Right lobe of liver (tissue), 6 donors: ENCODE measurements around the gene ATG14. TPM values are rescaled to one million over a fixed set of nuclear protein-coding genes. Genes with fewer than 3 reads are reported as not detected.
A peak's percentile ranks its signal among the peaks of the same experiment; 100 is the strongest.
"Not testable (repeated sequence)": the region's sequence is repeated elsewhere in the genome, so short reads cannot be mapped to it uniquely, and the experiment has no call there.

Experiments
- ATAC-seq, 4 donors: fragments of 200-7000 bp; cut with Tn5 transposase; one replicate each; pipeline ENCODE4 v1.9.1; 2020; ENCODE audit warnings: mild to moderate bottlenecking in 4 of 4, moderate library complexity in 4 of 4
- DNase-seq, 3 donors: peaks; one replicate each; pipeline ENCODE4 v3.0.0-alpha.2; 2020
- H3K27ac ChIP-seq, 3 donors: fragments of 200-600 bp; one replicate each; pipeline ENCODE4 v1.8.0; 2022
- H3K27me3 ChIP-seq, 2 donors: fragments of 200-600 bp; one replicate each; pipeline ENCODE4 v1.8.0; 2022
- H3K36me3 ChIP-seq, 4 donors: fragments of 200-600 bp; sonication (generic) in 1 of 4; one replicate each; pipeline versions ENCODE4 v1.5.1 to v1.8.0; 2017 to 2022; ENCODE audit warnings: control low read depth in 1 of 4
- H3K4me1 ChIP-seq, 4 donors: fragments of 200-600 bp; sonication (generic) in 1 of 4; one replicate each; pipeline versions ENCODE4 v1.5.1 to v1.8.0; 2017 to 2022; ENCODE audit warnings: control low read depth in 1 of 4
- H3K4me3 ChIP-seq, 3 donors: fragments of 200-600 bp; one replicate each; pipeline ENCODE4 v1.8.0; 2022
- H3K9me3 ChIP-seq, 4 donors: fragments of 200-600 bp; sonication (generic) in 1 of 4; one replicate each; pipeline versions ENCODE4 v1.5.1 to v1.8.0; 2017 to 2022; ENCODE audit warnings: control low read depth in 1 of 4
- POLR2A ChIP-seq: fragments of 450-650 bp; IDR thresholded peaks from one replicate; pipeline ENCODE4 v1.6.1; 2017; ENCODE audit warnings: antibody characterized with exemption, mild to moderate bottlenecking
- WGBS: methylation state at CpG from one replicate; pipeline ENCODE4 v1.1.6; 2018; ENCODE audit warnings: low coverage, low lambda C conversion rate; ENCODE audit not compliant: insufficient coverage; ENCODE audit errors: missing lambda C conversion rate; 5-methylcytosine and 5-hydroxymethylcytosine counted together
- intact Hi-C, 2 donors: fragments of 100-400 bp; cut with DNase I; formaldehyde crosslinking; loops; one replicate each; pipeline versions ENCODE4 v1.11.2 to v1.14.1; 2022
- total RNA-seq, 6 experiments: library from RNA; depleted of rRNA in 2 of 6; stranded (reverse); fragments of >200 nt in 2 of 6; fragmentation: NEBNext Ultra II Directional in 3 of 6; extraction: Animal tissue kit (Norgen Biotek cat#: 25700) in 3 of 6; gene quantifications; one replicate each; pipeline versions ENCODE4 v1.1.0 to v1.2.4, GENCODE V29; 2016 to 2023
- TF ChIP-seq, protein P1 (sequence below), 4 donors: fragments of 200-600 bp in 3 of 4; fragments of 450-650 bp in 1 of 4; IDR thresholded peaks; one replicate each; pipeline versions ENCODE4 v1.5.1 to v1.8.0; 2016 to 2022; ENCODE audit warnings: antibody characterized with exemption in 4 of 4, mild to moderate bottlenecking in 2 of 4
- donor health status: DM: no; HTN: yes; CAD: no.
- donor health status: DM: no; HTN: no; CAD: no.
- donor health status: DM: no; HTN: no; CAD: no.
- donor health status: DM: no; HTN: yes; CAD: no.
- donor health status: DM: no; HTN: yes; CAD: no.

ATG14 gene
- total RNA-seq, 6 experiments from 2014 or later, result 4.0 to 4.7 (median 4.2) TPM

DNA sequence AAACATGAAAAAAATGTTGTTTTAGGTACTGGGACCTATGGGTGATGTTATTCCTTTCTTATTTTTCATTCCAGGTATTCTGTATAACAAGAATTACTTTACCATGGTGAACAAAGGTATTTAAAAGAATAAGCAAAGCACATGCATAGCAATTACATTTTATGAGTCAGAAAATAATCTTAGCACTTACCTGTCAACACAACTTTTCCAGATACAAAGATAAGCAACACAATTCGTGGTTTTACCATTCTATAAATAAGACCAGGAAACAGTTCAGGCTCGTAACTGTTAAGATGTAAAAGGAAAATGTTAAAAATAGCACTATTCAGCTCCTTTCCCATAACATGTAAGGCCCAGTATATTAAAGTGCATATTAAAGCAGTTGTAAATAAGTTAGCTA lies 12.3 kb upstream of the ATG14 start:
- H3K4me3 ChIP-seq, result no peak overlapping the region
- H3K27ac ChIP-seq, result no peak overlapping the region
- H3K36me3 ChIP-seq, result no peaks in the 10 kb centered on the region
- 22% methylated on average over 2 of the region's 2 CpGs for WGBS
- intact Hi-C loops, result no loop called here
- no peaks in the 10 kb centered on the region for H3K4me1 ChIP-seq
- ATAC-seq (no peak), DNase-seq (no peak)
- H3K27me3 ChIP-seq, result no peaks in the 10 kb centered on the region
- TF ChIP-seq, protein P1, sequence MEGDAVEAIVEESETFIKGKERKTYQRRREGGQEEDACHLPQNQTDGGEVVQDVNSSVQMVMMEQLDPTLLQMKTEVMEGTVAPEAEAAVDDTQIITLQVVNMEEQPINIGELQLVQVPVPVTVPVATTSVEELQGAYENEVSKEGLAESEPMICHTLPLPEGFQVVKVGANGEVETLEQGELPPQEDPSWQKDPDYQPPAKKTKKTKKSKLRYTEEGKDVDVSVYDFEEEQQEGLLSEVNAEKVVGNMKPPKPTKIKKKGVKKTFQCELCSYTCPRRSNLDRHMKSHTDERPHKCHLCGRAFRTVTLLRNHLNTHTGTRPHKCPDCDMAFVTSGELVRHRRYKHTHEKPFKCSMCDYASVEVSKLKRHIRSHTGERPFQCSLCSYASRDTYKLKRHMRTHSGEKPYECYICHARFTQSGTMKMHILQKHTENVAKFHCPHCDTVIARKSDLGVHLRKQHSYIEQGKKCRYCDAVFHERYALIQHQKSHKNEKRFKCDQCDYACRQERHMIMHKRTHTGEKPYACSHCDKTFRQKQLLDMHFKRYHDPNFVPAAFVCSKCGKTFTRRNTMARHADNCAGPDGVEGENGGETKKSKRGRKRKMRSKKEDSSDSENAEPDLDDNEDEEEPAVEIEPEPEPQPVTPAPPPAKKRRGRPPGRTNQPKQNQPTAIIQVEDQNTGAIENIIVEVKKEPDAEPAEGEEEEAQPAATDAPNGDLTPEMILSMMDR (IDR thresholded peaks at IDR 0.05), result no peak
- TF ChIP-seq POLR2A, result no peak
- no peaks in the 10 kb centered on the region for H3K9me3 ChIP-seq

DNA sequence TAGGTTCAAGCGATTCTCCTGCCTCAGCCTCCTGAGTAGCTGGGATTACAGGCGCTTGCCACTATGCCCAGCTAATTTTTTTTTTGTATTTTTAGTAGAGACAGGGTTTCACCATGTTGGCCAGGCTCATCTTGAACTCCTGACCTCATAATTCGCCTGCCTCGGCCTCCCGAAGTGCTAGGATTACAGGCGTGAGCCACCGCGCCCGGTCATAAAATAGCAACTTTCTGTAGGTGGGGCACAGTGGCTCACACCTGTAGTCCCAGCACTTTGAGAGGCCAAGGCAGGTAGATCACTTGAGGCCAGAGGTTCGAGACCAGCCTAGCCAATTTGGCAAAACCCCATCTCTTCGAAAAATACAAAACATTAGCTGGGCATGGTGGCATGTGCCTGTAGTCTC lies 10.7 kb upstream of the ATG14 start:
- 90% methylated on average over 10 of the region's 11 CpGs for WGBS
- intact Hi-C loops, DNase-seq: not testable (repeated sequence)

DNA sequence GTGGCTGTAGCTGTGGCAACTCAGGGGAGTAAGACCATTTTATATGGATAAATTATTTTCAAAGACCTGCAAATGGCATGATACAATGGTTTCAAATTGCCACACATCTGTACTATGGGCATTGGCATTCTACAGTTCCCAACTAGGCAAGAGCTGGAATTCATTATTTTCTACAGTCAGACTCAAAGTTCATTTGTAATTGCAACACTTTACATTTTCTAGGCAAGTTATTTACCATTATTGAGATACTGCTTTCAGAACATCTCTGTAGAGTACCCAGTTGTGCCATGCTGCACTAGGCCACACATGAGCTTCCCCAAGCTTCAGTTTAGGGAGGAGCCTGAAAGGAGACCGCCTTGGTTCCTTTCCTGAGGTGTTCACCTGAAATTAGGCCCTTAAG lies 8.0 kb upstream of the ATG14 start:
- intact Hi-C loops, result no loop called here
- ATAC-seq (no peak), DNase-seq (no peak)
- TF ChIP-seq, protein P1 (IDR thresholded peaks at IDR 0.05), result no peak
- TF ChIP-seq POLR2A, result no peak
- no peaks in the 10 kb centered on the region for H3K4me1 ChIP-seq
- H3K4me3 ChIP-seq, result no peak overlapping the region
- no peaks in the 10 kb centered on the region for H3K9me3 ChIP-seq
- no peak overlapping the region for H3K27ac ChIP-seq
- H3K36me3 ChIP-seq, result no peaks in the 10 kb centered on the region
- no peaks in the 10 kb centered on the region for H3K27me3 ChIP-seq
- WGBS, result 100% methylated on average over 1 of the region's 1 CpG

More for the DNA sequence above, 10.7 kb upstream of the ATG14 start:
- not testable (repeated sequence) for H3K27me3 ChIP-seq, H3K9me3 ChIP-seq, H3K36me3 ChIP-seq, H3K4me3 ChIP-seq, H3K4me1 ChIP-seq, ATAC-seq, H3K27ac ChIP-seq

DNA sequence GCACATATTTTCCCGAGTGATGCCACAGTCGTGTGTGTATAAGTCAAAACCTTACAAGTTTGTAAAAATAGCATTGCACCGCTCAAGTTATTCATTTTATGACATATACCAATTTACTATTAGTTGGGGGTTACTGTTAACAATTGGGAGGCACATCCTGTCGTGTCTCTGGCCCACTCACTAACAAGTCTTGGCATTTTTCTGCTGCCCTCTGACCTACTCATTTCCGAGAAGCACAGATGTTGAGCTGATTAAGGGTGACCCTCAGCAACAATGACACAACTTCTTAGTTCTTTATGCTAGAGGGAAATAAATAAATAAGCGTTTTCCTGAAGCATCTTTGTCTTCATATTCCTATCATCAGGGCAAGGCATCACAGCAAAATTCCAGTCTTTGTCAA lies 6.8 kb upstream of the ATG14 start:
- no peak overlapping the region for H3K4me3 ChIP-seq
- H3K27me3 ChIP-seq, result no peaks in the 10 kb centered on the region
- 46% methylated on average over 6 of the region's 6 CpGs for WGBS
- intact Hi-C loops, result no loop called here
- H3K27ac ChIP-seq, result no peak overlapping the region
- H3K36me3 ChIP-seq, result no peaks in the 10 kb centered on the region
- no peaks in the 10 kb centered on the region for H3K9me3 ChIP-seq
- DNase-seq (no peak), ATAC-seq (peak in 1 of 4 donors; percentile 35)
- no peak for TF ChIP-seq POLR2A
- TF ChIP-seq, protein P1 (IDR thresholded peaks at IDR 0.05), result no peak
- H3K4me1 ChIP-seq, result no peaks in the 10 kb centered on the region

DNA sequence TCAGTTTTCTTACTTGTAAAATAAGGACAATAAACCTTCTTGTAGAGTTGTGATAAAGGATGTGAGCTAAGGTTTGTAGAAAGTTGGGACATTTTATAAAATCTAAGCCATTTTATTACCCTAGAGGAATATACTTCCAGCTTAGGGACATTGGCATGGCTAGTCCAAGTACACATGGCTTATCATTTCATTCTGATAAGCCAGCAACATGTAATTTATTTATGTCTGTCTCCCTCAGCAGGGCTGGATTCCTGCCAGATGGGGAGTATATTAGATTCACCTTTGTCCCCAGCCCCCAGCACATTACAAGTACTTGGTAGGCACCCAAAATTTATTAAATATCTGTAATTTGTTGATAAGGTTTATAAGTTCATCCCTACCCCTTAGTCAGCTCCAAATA lies 6.3 kb upstream of the ATG14 start:
- Histone ChIP-seq H3K4me3 (no peak overlapping the region), H3K27ac (no peak overlapping the region), H3K9me3 (no peaks in the 10 kb centered on the region), H3K36me3 (no peaks in the 10 kb centered on the region), H3K4me1 (no peaks in the 10 kb centered on the region), H3K27me3 (no peaks in the 10 kb centered on the region)
- no peak for DNase-seq
- ATAC-seq, result no peak
- intact Hi-C loops, result no loop called here
- TF ChIP-seq, protein P1 (IDR thresholded peaks at IDR 0.05), result no peak
- TF ChIP-seq POLR2A, result no peak
